ES-I3 (cell line): ENCODE measurements around the gene NSG1.
"Not testable (repeated sequence)": the region's sequence is repeated elsewhere in the genome, so short reads cannot be mapped to it uniquely, and the experiment has no call there.

ENCODE experiments used
- H3K36me3 ChIP-seq: 2 replicates; pipeline ENCODE4 v1.6.1; 2013; ENCODE audit warnings: mild to moderate bottlenecking, low read length, control low read depth, moderate library complexity; ENCODE audit not compliant: insufficient read depth
- H3K4me1 ChIP-seq: 2 replicates; pipeline ENCODE4 v1.6.1; 2013; ENCODE audit warnings: mild to moderate bottlenecking, control low read depth, low read length; ENCODE audit not compliant: insufficient read depth
- H3K9ac ChIP-seq: 2 replicates; pipeline ENCODE4 v1.6.1; 2013; ENCODE audit warnings: low read depth, mild to moderate bottlenecking, low read length, moderate library complexity
- H3K9me3 ChIP-seq: 2 replicates; pipeline ENCODE4 v1.6.1; 2013; ENCODE audit warnings: mild to moderate bottlenecking, low read length, moderate library complexity; ENCODE audit not compliant: control insufficient read depth, insufficient read depth

NSG1 gene, protein sequence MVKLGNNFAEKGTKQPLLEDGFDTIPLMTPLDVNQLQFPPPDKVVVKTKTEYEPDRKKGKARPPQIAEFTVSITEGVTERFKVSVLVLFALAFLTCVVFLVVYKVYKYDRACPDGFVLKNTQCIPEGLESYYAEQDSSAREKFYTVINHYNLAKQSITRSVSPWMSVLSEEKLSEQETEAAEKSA

DNA sequence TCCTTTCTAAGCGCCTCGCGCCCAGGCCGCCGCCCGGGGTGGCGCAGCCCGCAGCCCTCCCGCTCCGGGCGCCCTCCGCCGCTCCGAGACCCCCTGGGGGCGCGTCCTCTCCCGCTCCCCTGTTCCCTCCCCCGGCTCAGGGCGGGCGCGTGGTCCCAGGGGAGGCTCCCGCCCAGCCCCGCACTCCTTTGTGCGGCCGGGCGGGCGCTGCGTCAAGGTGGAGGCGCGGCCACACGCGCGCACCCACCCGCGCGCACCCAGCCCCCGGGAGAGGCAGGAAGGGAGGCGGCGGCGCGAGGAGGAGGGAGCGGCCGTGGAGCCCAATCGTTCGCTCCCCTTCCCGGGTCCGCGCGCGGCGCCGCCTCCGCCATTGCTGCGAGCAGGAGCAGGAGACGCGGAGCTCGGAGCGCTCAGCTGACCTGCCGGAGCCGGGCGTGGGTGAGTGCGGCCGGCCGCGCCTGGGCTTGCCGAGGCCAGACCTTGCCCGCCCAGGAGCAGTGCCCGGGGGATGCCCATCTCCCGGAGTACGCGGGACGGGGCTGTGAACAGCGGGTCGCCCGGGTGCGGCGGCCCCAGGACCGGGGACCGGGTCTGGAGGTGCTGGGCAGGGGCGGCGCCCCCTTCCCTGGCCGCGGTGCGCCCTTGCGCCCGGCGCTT is at the start of gene NSG1:
Gene NSG1, plus strand, starts transcription at position 367 of the 657 bp plus-strand sequence. CDS start 528 bp downstream, outside the sequence.
- Histone ChIP-seq H3K4me1 (no peaks in the 10 kb centered on the region; the same call in 1 of the 2 replicates), H3K9me3 (no peaks in the 10 kb centered on the region), H3K36me3 (no peaks in the 10 kb centered on the region), H3K9ac (peak within 1 kb of the TSS; percentile 73)

DNA sequence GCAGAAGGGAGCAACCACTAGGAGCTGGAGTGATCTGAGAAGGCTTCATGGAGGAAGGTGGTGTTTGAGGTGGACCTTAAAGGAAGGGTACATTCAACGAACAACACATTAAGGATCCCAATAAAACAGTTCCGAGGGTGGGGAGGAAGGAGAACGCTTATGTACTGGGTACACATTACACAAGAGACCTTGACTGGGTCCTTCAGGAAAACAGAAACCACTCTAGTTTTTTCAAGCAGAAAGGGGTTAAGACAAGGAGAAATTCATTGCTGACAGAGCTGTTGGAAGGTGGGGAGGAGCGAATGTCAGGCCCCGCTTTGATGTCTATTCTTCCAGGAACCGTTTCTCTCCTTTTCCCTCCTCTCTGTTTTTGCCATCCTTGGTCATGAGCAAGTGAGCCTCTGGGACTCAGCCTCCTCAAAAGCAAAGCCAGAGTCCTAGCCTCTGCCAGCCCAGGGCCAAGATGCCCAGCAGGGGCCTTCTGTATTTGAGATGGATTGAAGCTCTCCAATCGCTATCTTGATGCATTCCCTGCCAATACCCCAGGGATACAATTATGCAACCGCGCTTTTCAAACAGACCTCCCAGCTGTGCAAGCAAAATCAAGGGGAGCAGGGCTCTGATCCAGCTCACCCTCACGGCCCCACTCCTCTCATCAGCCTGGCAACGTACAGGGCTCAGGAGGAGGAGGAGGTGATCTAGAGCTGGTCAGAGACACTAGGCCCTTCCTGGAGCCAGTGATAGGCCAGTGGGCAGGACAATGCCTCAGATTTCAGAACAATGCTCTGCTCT is 48.5 kb upstream of the NSG1 start:
- Histone ChIP-seq H3K9ac (no peak overlapping the region), H3K9me3 (no peaks in the 10 kb centered on the region), H3K4me1 (no peaks in the 10 kb centered on the region), H3K36me3 (no peaks in the 10 kb centered on the region)

DNA sequence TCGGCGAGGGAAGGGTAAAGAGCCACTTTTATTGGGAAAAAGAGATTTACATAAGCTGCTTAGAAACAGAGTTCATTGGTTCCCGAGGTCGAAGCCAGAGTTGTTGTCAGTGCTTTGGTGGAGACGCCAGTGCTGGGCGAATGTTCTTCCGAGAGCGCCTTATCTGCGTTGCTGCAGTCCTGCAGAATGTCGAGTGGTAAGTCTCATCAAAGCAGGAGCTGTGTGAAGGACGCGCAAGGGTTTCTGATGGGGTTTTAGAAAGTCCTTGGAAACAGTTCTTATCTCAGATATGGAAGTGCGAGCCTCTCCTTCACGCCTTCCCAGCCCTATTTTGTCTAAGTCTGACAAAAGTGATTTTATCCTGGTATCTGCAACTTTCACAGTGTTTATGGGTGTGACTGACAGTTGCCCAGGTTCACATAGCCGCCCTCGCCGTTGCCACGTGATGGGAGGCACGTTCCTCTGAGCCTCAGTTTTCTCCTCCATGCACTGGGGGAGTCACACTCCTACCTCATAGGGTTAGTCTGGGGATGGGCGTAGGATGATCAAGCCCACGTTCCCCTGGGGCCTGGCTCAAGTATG is 47.3 kb upstream of the NSG1 start:
- Histone ChIP-seq H3K36me3 (no peaks in the 10 kb centered on the region), H3K9ac (no peak overlapping the region), H3K4me1 (no peaks in the 10 kb centered on the region), H3K9me3 (no peaks in the 10 kb centered on the region)

DNA sequence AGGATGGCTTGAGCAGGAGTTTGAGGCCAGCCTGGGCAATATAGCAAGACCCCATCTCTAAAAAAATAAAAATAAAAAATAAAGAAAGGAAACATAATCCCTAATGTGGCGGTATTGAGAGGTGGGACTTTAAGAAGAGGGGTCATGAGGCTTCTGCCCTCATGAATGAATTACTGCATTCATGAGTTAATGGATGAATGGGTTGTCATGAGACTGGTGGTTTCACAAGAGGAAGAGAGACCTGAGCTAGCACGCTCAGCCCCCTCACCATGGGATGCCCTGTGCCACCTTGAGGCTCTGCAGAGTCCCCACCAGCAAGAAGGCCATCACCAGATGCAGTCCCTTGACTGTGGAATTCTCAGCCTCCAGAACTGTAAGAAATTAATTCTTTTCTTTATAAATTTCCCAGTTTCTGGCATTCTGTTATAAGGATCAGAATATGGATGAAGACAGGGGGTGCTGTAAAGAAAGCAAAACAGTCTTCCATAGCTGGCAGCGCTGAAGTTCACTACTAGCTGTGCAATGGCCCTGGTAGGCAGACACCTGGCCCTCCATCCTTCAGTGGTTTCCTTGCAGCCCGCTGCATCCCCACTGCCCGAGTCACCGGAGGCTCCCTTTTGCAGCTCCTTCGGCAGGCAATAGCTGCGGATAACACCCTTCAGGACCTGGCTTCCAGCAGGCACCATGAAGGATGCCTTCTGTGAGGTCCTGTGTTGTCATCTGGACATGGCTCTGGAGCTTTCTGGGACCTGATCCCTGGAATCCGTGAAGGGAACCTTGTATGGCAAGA is 44.8 kb upstream of the NSG1 start:
- H3K9me3 ChIP-seq: no peaks in the 10 kb centered on the region
- H3K4me1 ChIP-seq: no peaks in the 10 kb centered on the region
- H3K36me3 ChIP-seq: no peaks in the 10 kb centered on the region
- H3K9ac ChIP-seq: no peak overlapping the region

DNA sequence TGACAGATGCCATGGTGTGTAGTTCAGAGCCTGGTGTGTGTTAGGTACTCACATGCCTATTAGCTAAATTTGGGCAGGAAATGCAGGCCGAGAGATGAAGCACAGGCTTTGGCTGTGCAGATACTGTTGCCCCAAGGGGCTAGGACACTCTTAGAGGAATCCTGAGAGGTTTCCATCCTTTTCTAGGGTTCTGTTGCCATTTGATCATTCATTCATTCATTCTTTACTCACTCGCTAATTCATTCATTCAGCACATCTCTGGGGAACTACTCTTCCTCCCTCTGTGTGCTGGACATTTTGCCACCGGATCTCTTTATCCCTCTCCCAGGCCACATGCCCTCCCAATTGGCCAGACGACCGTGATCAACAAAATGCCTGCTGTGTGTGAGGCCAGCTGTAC is 43.9 kb upstream of the NSG1 start:
- Histone ChIP-seq H3K36me3 (no peaks in the 10 kb centered on the region), H3K9ac (no peak overlapping the region), H3K4me1 (no peaks in the 10 kb centered on the region), H3K9me3 (no peaks in the 10 kb centered on the region)

DNA sequence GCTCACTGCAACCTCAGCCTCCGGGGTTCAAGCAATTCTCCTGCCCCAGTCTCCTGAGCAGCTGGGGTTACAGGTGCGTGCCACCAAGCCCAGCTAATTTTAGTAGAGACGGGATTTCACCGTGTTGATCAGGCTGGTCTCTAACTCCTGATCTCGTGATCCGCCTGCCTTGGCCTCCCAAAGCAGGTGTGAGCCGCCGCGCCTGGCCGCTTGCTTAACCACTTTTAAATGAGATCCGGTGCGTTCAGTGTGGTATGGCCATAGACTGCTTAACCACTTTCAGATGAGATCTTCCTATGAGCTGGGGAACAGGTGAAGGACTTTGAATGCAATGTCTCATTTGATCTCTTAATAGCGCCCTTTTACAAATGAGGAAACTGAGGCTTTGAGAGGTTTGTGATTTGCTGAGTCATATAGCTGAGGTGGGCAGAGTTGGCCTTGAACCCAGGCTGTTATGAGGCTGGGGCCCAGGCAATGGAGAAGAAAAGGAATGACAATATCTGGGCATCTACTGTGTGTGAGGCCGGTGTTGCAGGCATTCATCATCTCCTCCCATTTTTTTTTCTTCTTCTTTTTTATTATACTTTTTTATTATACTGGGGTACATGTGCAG is 41.9 kb upstream of the NSG1 start:
- H3K4me1 ChIP-seq: no peaks in the 10 kb centered on the region
- no peaks in the 10 kb centered on the region for H3K9me3 ChIP-seq
- no peak overlapping the region for H3K9ac ChIP-seq
- H3K36me3 ChIP-seq: no peaks in the 10 kb centered on the region

DNA sequence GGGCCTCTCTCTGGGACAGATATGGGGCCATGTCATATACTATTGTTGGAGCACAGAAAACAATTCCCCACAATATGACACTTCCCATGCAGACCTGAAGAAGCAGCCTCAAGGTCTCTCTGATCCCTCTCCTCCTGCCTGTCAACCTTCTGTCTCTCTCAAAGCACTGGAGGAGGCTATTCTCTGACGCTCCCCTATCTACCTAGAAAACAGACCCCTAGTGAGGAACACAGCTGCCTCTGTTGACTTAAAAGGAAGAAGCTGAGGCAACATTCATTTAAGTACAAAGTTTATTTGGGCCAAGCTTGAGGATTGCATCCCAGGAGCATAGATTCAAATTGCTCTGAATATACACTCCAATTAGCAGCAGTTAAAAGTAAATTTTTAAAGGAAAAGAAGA is 39.3 kb upstream of the NSG1 start:
- Histone ChIP-seq H3K4me1 (no peaks in the 10 kb centered on the region), H3K36me3 (no peaks in the 10 kb centered on the region), H3K9ac (no peak overlapping the region), H3K9me3 (no peaks in the 10 kb centered on the region)

DNA sequence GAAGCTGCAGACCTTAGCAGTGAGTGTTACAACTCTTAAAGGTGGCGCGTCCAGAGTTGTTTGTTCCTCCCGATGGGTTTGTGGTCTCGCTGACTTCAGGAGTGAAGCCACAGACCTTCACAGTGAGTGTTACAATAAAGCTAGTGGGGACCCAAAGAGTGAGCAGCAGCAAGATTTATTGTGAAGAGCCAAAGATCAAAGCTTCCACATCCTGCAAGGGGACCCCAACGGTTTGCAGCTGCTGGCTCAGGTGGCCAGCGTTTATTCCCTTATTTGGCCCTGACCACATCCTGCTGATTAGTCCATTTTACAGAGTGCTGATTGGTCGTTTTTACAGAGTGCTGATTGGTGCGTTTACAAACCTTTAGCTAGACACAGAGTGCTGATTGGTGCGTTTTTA is 38.3 kb upstream of the NSG1 start:
- H3K9ac ChIP-seq, H3K4me1 ChIP-seq, H3K9me3 ChIP-seq, H3K36me3 ChIP-seq: not testable (repeated sequence)

DNA sequence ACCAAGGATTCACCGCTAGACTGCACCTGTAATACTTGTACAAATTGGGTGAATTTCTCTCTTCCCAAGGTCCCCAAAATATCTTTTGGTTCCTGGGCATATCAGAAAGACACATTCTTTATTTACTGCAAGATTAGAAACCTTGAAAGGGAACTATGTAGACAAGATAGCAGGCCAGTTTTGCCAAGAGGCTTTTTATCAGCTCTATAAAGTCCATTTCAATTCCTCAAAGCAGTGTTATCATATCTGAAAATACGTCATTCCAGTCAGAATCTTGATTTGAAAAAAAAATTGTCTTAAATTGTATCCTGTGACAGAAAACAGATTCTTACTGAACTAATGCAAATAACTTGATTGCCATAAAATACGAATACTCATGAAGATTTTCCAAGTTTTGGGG is 37.0 kb upstream of the NSG1 start:
- H3K4me1 ChIP-seq: no peaks in the 10 kb centered on the region
- H3K9ac ChIP-seq: no peak overlapping the region
- no peaks in the 10 kb centered on the region for H3K9me3 ChIP-seq
- no peaks in the 10 kb centered on the region for H3K36me3 ChIP-seq

DNA sequence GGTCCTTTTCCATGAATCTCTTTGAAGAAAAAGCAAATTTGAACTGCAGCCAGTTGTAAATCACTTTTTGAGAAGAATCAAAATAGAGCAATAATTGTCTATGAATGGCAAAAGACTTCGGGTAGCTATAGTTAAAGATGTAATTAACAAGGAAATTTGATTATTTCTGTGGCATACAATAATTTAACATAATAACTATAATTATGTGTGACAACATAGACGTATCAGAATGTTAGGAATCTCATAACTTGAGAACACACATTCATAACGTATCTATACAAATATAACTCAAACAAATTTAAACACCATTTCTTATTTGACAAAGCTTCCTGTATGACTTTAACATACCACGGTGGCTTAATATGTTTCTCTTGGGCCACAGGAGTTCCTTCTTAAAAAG is 36.0 kb upstream of the NSG1 start:
- H3K9ac ChIP-seq: no peak overlapping the region
- H3K9me3 ChIP-seq: no peaks in the 10 kb centered on the region
- no peaks in the 10 kb centered on the region for H3K36me3 ChIP-seq
- no peaks in the 10 kb centered on the region for H3K4me1 ChIP-seq

DNA sequence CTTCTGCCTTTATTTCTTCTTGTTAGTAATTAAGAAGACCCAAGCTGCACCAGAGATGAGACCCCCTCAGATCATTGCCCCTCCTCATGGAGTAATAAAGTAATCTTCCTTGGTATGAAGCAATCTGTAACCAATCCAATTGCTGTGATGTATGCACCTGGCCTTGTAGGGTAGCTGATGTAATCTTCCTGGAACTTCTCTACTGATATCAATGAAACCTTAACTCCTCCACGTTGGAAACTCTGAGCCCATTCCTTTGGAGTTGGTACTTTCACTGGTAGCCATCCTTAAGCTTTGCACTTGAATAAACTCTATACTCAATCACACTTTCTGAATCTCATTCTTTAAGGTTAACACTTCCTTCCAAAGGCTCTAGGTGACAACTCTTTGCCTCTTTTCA is 31.6 kb upstream of the NSG1 start:
- no peaks in the 10 kb centered on the region for H3K9me3 ChIP-seq
- H3K4me1 ChIP-seq: no peaks in the 10 kb centered on the region
- no peak overlapping the region for H3K9ac ChIP-seq
- H3K36me3 ChIP-seq: no peaks in the 10 kb centered on the region

DNA sequence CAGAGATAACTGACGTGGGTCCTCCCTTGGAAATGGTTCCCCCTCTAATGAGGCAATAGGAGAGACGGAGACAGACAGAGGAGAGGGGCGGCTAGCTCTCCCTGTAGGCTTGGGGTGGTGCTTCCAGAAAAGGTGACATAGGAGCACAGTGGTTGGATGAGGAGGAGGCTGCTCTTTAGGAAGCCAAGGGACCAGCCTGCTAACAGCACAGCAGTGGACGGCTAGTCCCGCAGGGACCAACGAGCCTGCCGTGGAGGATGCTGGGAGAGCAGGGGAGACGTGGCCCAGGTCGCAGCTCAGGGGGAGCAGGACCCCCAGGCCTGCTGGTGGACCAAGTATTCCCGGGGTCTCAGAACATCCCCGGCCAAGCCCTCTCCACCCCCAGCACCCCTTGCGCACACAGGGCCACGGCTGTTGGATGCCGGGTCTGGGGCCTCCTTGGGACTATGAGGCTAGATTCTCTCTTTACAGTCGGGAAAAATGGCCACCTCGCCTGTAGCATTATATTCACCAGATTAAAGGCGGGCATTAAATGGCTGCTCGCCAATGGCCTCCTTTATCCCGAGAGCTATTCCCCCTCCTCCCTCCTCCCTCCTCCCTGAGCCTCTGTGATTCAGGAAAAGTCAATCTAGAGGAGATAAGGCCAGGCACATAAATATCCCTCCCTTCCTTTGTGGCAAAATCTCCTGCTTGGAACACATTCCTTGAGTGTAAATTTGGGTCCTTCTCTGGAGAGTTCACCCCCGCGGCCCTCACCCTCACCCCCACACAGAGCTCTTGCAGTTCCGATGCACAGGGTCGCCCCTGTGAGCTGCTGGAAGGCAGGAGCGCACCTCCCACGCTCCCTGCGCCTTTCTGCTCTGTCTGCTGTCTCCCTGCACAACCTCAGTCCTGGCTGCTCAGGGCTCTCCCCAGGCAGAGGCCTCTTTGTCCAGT is 30.5 kb upstream of the NSG1 start:
- H3K36me3 ChIP-seq: no peaks in the 10 kb centered on the region
- no peaks in the 10 kb centered on the region for H3K4me1 ChIP-seq
- H3K9me3 ChIP-seq: no peaks in the 10 kb centered on the region
- no peak overlapping the region for H3K9ac ChIP-seq
